Endothelial cell of umbilical vein (primary cell): Measurements from ENCODE around the gene TXNL4A. TPM values are rescaled to one million over a fixed set of nuclear protein-coding genes. Genes with fewer than 3 reads are reported as not detected.

Source experiments
- BruUV-seq: library from RNA; stranded (reverse); fragments of 400-500 nt; replicated peaks from 2 replicates; lab custom pipeline; 2021; lab: Mats Ljungman, UMichigan
- CTCF ChIA-PET: fragments of 300-600, 350-600 bp; sonication (Branson Sonifier 250); formaldehyde crosslinking; loops from one replicate; lab custom pipeline; 2021; ENCODE audit warnings: antibody characterized with exemption, inconsistent platforms; lab: Charles Lee
- POLR2A ChIA-PET: fragments of 300-600, 350-600 bp; sonication (Branson Sonifier 250); formaldehyde crosslinking; loops from one replicate; lab custom pipeline; 2021; ENCODE audit warnings: antibody characterized with exemption, inconsistent platforms; lab: Charles Lee
- DNase-seq: peaks from one replicate; pipeline ENCODE4 v3.0.0-alpha.2; 2011; ENCODE audit warnings: low read depth, low spot score
- FAIRE-seq: peaks from 2 replicates; lab custom pipeline; 2011; peaks lifted over from hg19 to GRCh38; lab: Jason Lieb, UNC
- H2AFZ ChIP-seq: 2 replicates; pipeline ENCODE4 v1.6.0; 2012; ENCODE audit warnings: low read depth, low read length, control low read depth, inconsistent platforms
- H3K27ac ChIP-seq: 2 replicates; pipeline ENCODE4 v1.5.1; 2011; ENCODE audit warnings: low read depth, mild to moderate bottlenecking, control low read depth, low read length, moderate library complexity; ENCODE audit not compliant: insufficient read depth
- H3K27me3 ChIP-seq, 2 experiments: 2 replicates each; pipeline versions ENCODE4 v1.6.0 to v1.6.1; 2011; ENCODE audit warnings: low read length in 2 of 2, mixed read lengths in 1 of 2; ENCODE audit not compliant: control insufficient read depth in 2 of 2, insufficient read depth in 2 of 2
- H3K36me3 ChIP-seq, 2 experiments: 2 replicates in 1 of 2; 3 replicates in 1 of 2; pipeline ENCODE4 v1.5.1; 2011; ENCODE audit warnings: low read length in 2 of 2, mild to moderate bottlenecking in 1 of 2, moderate library complexity in 1 of 2; ENCODE audit not compliant: control insufficient read depth in 2 of 2, insufficient read depth in 2 of 2; ENCODE audit errors: extremely low read depth in 1 of 2
- H3K4me1 ChIP-seq: 3 replicates; pipeline ENCODE4 v1.5.1; 2011; ENCODE audit warnings: mild to moderate bottlenecking, low read length; ENCODE audit not compliant: control insufficient read depth, insufficient read depth; ENCODE audit errors: extremely low read depth
- H3K4me2 ChIP-seq: 2 replicates; pipeline ENCODE4 v1.6.1; 2011; ENCODE audit warnings: low read length, control low read depth, mixed read lengths; ENCODE audit not compliant: insufficient read depth
- H3K4me3 ChIP-seq, 3 experiments: fragments of 200-600 bp in 1 of 3; sonication (generic), shearing (Covaris generic) in 1 of 3; replicated peaks in 1 of 3; 2 replicates each; pipeline ENCODE4 v1.5.1; 2011 to 2016; ENCODE audit warnings: control low read depth in 3 of 3, low read length in 3 of 3, mild to moderate bottlenecking in 2 of 3, inconsistent platforms in 1 of 3, low read depth in 1 of 3, moderate library complexity in 1 of 3; ENCODE audit not compliant: insufficient read depth in 1 of 3
- H3K79me2 ChIP-seq: 2 replicates; pipeline ENCODE4 v1.6.0; 2012; ENCODE audit warnings: low read length, inconsistent platforms; ENCODE audit not compliant: control insufficient read depth, insufficient read depth
- H3K9ac ChIP-seq: replicated peaks from 2 replicates; pipeline ENCODE3; 2011; ENCODE audit warnings: low read length, control low read depth; ENCODE audit not compliant: insufficient read depth; ENCODE audit errors: extremely low read depth
- H3K9me1 ChIP-seq: replicated peaks from 3 replicates; pipeline ENCODE4 v1.6.0; 2011; ENCODE audit warnings: mild to moderate bottlenecking, low read length; ENCODE audit not compliant: control insufficient read depth, insufficient read depth; ENCODE audit errors: extremely low read depth
- H3K9me3 ChIP-seq: replicated peaks from 2 replicates; pipeline ENCODE4 v1.5.1; 2012; ENCODE audit warnings: low read length, inconsistent platforms; ENCODE audit not compliant: control insufficient read depth, insufficient read depth
- H4K20me1 ChIP-seq: replicated peaks from 2 replicates; pipeline ENCODE3; 2011; ENCODE audit warnings: mild to moderate bottlenecking, low read length; ENCODE audit not compliant: control insufficient read depth, insufficient read depth; ENCODE audit errors: extremely low read depth
- EZH2 ChIP-seq: IDR thresholded peaks from 2 replicates; pipeline ENCODE4 v1.6.1; 2012; ENCODE audit warnings: borderline replicate concordance, low read depth, mild to moderate bottlenecking, moderate library complexity, low read length, inconsistent platforms; ENCODE audit not compliant: severe bottlenecking
- FOS ChIP-seq: IDR thresholded peaks from 2 replicates; pipeline ENCODE4 v1.6.1; 2011; ENCODE audit warnings: mild to moderate bottlenecking, low read length, moderate library complexity, borderline replicate concordance; ENCODE audit not compliant: insufficient read depth
- GATA2 ChIP-seq: IDR thresholded peaks from 2 replicates; pipeline ENCODE4 v1.7.0; 2011; ENCODE audit warnings: low read depth, mild to moderate bottlenecking, moderate library complexity, mixed read lengths, low read length; ENCODE audit not compliant: insufficient read length, insufficient read depth
- JUN ChIP-seq: IDR thresholded peaks from 2 replicates; pipeline ENCODE4 v1.6.1; 2011; ENCODE audit warnings: borderline replicate concordance, low read depth; ENCODE audit not compliant: insufficient read length, insufficient read depth
- MYC ChIP-seq: IDR thresholded peaks from one replicate; pipeline ENCODE4 v1.6.1; 2011; ENCODE audit warnings: mild to moderate bottlenecking, low read depth, low read length
- POLR2A ChIP-seq: IDR thresholded peaks from 2 replicates; pipeline ENCODE4 v1.6.1; 2012; ENCODE audit warnings: low read depth, mild to moderate bottlenecking, control low read depth, low read length
- POLR2AphosphoS5 ChIP-seq: IDR thresholded peaks from 2 replicates; pipeline ENCODE4 v1.6.1; 2012; ENCODE audit warnings: low read depth, mild to moderate bottlenecking, control low read depth, low read length, moderate library complexity; ENCODE audit not compliant: insufficient read depth
- dilution Hi-C: fragments of 300-500 bp; cut with MboI; formaldehyde crosslinking; loops from one replicate; pipeline ENCODE4 v1.15.0; 2019; ENCODE audit warnings: low sequenced_read_pairs; ENCODE audit not compliant: extremely low pct_ligation_motif_present
- intact Hi-C: fragments of 100-400 bp; cut with micrococcal nuclease; formaldehyde crosslinking; loops from one replicate; pipeline ENCODE4 v1.10.0; 2022
- polyA plus RNA-seq, 4 experiments: library from polyadenylated mRNA; depleted of rRNA in 3 of 4; stranded (reverse) in 3 of 4; unstranded in 1 of 4; fragments of >200 nt; gene quantifications; 2 replicates each; pipeline versions ENCODE4 v1.2.1 to v1.2.3, GENCODE V29; 2011 to 2012; ENCODE audit warnings: missing spikeins in 1 of 4
- total RNA-seq: library from RNA; stranded (reverse); gene quantifications from 2 replicates; pipeline ENCODE4 v1.2.3, GENCODE V29; 2021
- TF ChIP-seq, protein P1 (sequence below), 2 donors: IDR thresholded peaks; 1 replicate in 1 of 2; 2 replicates in 1 of 2; pipeline ENCODE4 v1.5.1; 2011; ENCODE audit warnings: low read length in 2 of 2, mild to moderate bottlenecking in 2 of 2, moderate library complexity in 2 of 2, control low read depth in 1 of 2, inconsistent platforms in 1 of 2, low read depth in 1 of 2; ENCODE audit not compliant: insufficient read depth in 1 of 2; ENCODE audit errors: extremely low read depth in 1 of 2
- TF ChIP-seq, protein P2 (sequence below): IDR thresholded peaks from 2 replicates; pipeline ENCODE4 v1.6.1; 2011; ENCODE audit not compliant: insufficient read depth, insufficient read length

The TXNL4A gene
- total and polyA plus RNA-seq, 2 donors (not counting 3 experiments of a cell fraction or from before 2014, with no cell fraction given) = 148 to 172 TPM

DNA sequence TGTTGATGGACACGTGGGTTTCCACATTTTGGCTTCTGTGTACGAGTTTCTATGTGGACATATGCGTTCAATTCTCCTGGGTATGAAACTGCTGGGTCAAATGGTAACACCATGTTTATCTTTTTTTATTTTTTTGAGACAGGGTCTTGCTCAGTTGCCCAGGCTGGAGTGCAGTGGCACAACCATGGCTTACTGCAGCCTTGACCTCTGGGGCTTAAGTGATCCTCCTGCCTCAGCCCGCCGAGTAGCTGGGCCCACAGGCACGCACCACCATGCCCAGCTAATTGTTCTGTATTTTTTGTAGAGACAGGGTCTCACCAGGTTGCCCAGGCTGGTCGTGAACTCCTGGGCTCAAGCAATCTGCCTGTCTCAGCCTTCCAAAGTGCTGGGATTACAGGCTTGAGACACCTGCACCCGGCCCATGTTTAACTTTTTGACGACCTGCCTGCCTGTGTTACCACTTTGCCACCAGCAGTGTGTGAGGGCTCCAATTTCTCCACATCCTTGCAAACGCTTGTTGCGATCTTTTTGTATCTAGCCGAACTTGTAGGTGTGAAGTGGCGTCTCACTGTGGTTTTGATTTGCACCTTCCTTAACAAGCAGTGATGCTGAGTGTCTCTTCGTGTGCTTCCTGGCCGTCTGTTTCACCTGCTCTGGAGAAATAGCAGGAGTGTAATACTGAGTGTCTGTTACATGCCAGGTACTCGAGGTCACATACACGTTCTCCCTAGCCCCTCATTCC lies 17.0 kb downstream of the TXNL4A start:
- H2AFZ ChIP-seq = no peak overlapping the region
- no peak overlapping the region for H3K4me2 ChIP-seq
- dilution Hi-C loops (no loop called here), intact Hi-C loops (no loop called here)
- BruUV-seq = no TSS peak
- no peaks in the 10 kb centered on the region for H3K9me1 ChIP-seq
- H3K27ac ChIP-seq = no peak overlapping the region
- CTCF ChIA-PET = no interaction called here
- no peak for DNase-seq
- POLR2A ChIA-PET = no interaction called here
- no peak overlapping the region for H3K9ac ChIP-seq
- no peaks in the 10 kb centered on the region for H3K27me3 ChIP-seq
- H3K4me1 ChIP-seq = no peaks in the 10 kb centered on the region
- no peaks in the 10 kb centered on the region for H4K20me1 ChIP-seq
- H3K9me3 ChIP-seq = no peaks in the 10 kb centered on the region
- peaks cover 0 to 16% of the 10 kb centered on the region in 2 experiments for H3K36me3 ChIP-seq
- H3K79me2 ChIP-seq = peaks cover 31% of the 10 kb centered on the region
- TF ChIP-seq EZH2 = no peak
- TF ChIP-seq JUN = no peak
- TF ChIP-seq, protein P1, sequence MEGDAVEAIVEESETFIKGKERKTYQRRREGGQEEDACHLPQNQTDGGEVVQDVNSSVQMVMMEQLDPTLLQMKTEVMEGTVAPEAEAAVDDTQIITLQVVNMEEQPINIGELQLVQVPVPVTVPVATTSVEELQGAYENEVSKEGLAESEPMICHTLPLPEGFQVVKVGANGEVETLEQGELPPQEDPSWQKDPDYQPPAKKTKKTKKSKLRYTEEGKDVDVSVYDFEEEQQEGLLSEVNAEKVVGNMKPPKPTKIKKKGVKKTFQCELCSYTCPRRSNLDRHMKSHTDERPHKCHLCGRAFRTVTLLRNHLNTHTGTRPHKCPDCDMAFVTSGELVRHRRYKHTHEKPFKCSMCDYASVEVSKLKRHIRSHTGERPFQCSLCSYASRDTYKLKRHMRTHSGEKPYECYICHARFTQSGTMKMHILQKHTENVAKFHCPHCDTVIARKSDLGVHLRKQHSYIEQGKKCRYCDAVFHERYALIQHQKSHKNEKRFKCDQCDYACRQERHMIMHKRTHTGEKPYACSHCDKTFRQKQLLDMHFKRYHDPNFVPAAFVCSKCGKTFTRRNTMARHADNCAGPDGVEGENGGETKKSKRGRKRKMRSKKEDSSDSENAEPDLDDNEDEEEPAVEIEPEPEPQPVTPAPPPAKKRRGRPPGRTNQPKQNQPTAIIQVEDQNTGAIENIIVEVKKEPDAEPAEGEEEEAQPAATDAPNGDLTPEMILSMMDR (IDR thresholded peaks at IDR 0.05; ENCODE audit: extremely low read depth in 1 of 2, insufficient read depth in 1 of 2, low read depth in 1 of 2, low read length in 2 of 2) = no peak
- TF ChIP-seq POLR2AphosphoS5 = no peak
- no peak for TF ChIP-seq GATA2
- TF ChIP-seq MYC = no peak
- no peak for TF ChIP-seq POLR2A
- TF ChIP-seq, protein P2, sequence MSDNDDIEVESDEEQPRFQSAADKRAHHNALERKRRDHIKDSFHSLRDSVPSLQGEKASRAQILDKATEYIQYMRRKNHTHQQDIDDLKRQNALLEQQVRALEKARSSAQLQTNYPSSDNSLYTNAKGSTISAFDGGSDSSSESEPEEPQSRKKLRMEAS = no peak
- no peak for TF ChIP-seq FOS
- no peak for FAIRE-seq
- H3K4me3 ChIP-seq = no peak overlapping the region
